ENCODE results near the gene BRI3BP. TPM values are rescaled to one million over a fixed set of nuclear protein-coding genes. Genes with fewer than 3 reads are reported as not detected.

The BRI3BP gene
- total RNA-seq, 4 donors from 2014 or later = 6.7 to 19.2 (median 12.1) TPM

- intact Hi-C loops (cut with DNase I; ENCODE audit: low total_unique reads) = no loop called here
- WGBS, 2 donors = 50 to 59% methylated on average over 15 of the region's 15 CpGs
- TF ChIP-seq POLR2A (IDR thresholded peaks at IDR 0.05) = no peak
- DNase-seq (ENCODE audit: low spot score in 2 of 2) = no peak
- H3K4me3 ChIP-seq (ENCODE audit: low read depth, poor library complexity, severe bottlenecking) = no peak overlapping the region
Measured at GRCh38 chr12:125049093-125049458, 55.6 kb downstream of the BRI3BP start.

- intact Hi-C loops (cut with DNase I; ENCODE audit: low total_unique reads) = no loop called here
- DNase-seq (ENCODE audit: low spot score in 2 of 2) = no peak
- no peak overlapping the region for H3K4me3 ChIP-seq (ENCODE audit: low read depth, poor library complexity, severe bottlenecking)
- 81 to 85% methylated on average over 10 of the region's 10 CpGs for WGBS, 2 donors
- TF ChIP-seq POLR2A (IDR thresholded peaks at IDR 0.05) (no peak), CTCF (IDR thresholded peaks at IDR 0.05) (no peak)
Measured at GRCh38 chr12:125050446-125050845, 57.0 kb downstream of the BRI3BP start.

GRCh38 chr12:125050868-125051267 is 57.4 kb downstream of the BRI3BP start:
- DNase-seq (ENCODE audit: low spot score in 2 of 2) = no peak
- TF ChIP-seq POLR2A (IDR thresholded peaks at IDR 0.05) (no peak), CTCF (IDR thresholded peaks at IDR 0.05) (no peak)
- H3K4me3 ChIP-seq (ENCODE audit: low read depth, poor library complexity, severe bottlenecking) = no peak overlapping the region
- 71 to 76% methylated on average over 3 of the region's 3 CpGs for WGBS, 2 donors
- intact Hi-C loops (cut with DNase I; ENCODE audit: low total_unique reads) = no loop called here

GRCh38 chr12:125053821-125054220 is 60.4 kb downstream of the BRI3BP start:
- no peak for TF ChIP-seq POLR2A (IDR thresholded peaks at IDR 0.05)
- no peak for TF ChIP-seq CTCF (IDR thresholded peaks at IDR 0.05)
- DNase-seq (ENCODE audit: low spot score in 2 of 2) = no peak
- 54 to 59% methylated on average over 8 of the region's 8 CpGs for WGBS, 2 donors
- intact Hi-C loops (cut with DNase I; ENCODE audit: low total_unique reads) = no loop called here
- H3K4me3 ChIP-seq (ENCODE audit: low read depth, poor library complexity, severe bottlenecking) = no peak overlapping the region

- intact Hi-C loops (cut with DNase I; ENCODE audit: low total_unique reads) = no loop called here
- no peak overlapping the region for H3K4me3 ChIP-seq (ENCODE audit: low read depth, poor library complexity, severe bottlenecking)
- WGBS, 2 donors = 87 to 90% methylated on average over 9 of the region's 9 CpGs
- no peak for TF ChIP-seq CTCF (IDR thresholded peaks at IDR 0.05)
- TF ChIP-seq POLR2A (IDR thresholded peaks at IDR 0.05) = no peak
- DNase-seq (ENCODE audit: low spot score in 2 of 2) = no peak
Measured at GRCh38 chr12:125055591-125055990, 62.1 kb downstream of the BRI3BP start.

GRCh38 chr12:125056306-125056705 is 62.9 kb downstream of the BRI3BP start:
- H3K4me3 ChIP-seq (ENCODE audit: low read depth, poor library complexity, severe bottlenecking) = no peak overlapping the region
- DNase-seq (ENCODE audit: low spot score in 2 of 2) = no peak
- intact Hi-C loops (cut with DNase I; ENCODE audit: low total_unique reads) = no loop called here
- 83 to 87% methylated on average over 14 of the region's 14 CpGs for WGBS, 2 donors
- TF ChIP-seq POLR2A (IDR thresholded peaks at IDR 0.05) (no peak), CTCF (IDR thresholded peaks at IDR 0.05) (no peak)

Data from lower leg skin (tissue), 4 donors.